ENCODE results near the gene SLC35E1. TPM values are rescaled to one million over a fixed set of nuclear protein-coding genes. Genes with fewer than 3 reads are reported as not detected.

Gene SLC35E1
- total RNA-seq, 1 experiment from 2014 or later, result 61.0 TPM

DNA sequence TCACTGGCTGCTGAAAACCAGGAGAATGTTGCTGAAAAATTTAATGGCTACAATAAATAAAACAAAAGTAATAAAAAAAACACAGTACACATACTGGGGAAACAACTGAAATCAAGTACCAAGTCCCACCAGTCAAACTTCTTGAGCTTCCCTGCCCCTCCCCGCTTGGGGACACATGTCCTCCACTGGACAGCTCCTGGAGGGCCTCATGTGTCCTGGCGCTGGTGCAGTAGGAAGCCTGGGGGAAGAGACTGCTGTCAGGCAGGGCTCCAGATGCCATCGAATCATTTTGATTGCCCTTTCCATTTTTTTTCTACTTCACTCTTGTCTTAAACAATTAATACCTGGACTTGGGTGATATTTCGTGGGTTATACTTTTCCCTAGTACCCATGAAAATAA lies 26.6 kb upstream of the SLC35E1 start:
- Histone ChIP-seq H4K20me1 (ENCODE audit: insufficient read depth) (peaks cover 96% of the 10 kb centered on the region), H3F3A (ENCODE audit: insufficient read depth, low read depth) (0 out of 2 replicates have a peak, but pooled peaks cover 5% of the 10 kb centered on the region), H3K27ac (no peak overlapping the region), H3K9me2 (ENCODE audit: insufficient read depth) (no peaks in the 10 kb centered on the region), H3K27me3 (ENCODE audit: insufficient read depth, low read depth) (no peaks in the 10 kb centered on the region), H3K4me3 (no peak overlapping the region), H3K9me3 (ENCODE audit: insufficient read depth, low read depth) (no peaks in the 10 kb centered on the region), H2AFZ (no peak overlapping the region), H3K4me1 (replicated peaks; ENCODE audit: insufficient read depth) (no peaks in the 10 kb centered on the region), H3K4me2 (no peak overlapping the region), H3K36me3 (ENCODE audit: low read depth) (no peaks in the 10 kb centered on the region), H3K79me2 (ENCODE audit: low read depth) (peaks cover 97% of the 10 kb centered on the region)
- ChIA-PET CTCF (no interaction called here), POLR2A (ENCODE audit: unreplicated experiment) (no interaction called here)
- intact Hi-C loops (cut with micrococcal nuclease; ENCODE audit: unreplicated experiment), result no loop called here
- no TSS peak for BruUV-seq (replicated peaks)
- TF ChIP-seq, protein P1, sequence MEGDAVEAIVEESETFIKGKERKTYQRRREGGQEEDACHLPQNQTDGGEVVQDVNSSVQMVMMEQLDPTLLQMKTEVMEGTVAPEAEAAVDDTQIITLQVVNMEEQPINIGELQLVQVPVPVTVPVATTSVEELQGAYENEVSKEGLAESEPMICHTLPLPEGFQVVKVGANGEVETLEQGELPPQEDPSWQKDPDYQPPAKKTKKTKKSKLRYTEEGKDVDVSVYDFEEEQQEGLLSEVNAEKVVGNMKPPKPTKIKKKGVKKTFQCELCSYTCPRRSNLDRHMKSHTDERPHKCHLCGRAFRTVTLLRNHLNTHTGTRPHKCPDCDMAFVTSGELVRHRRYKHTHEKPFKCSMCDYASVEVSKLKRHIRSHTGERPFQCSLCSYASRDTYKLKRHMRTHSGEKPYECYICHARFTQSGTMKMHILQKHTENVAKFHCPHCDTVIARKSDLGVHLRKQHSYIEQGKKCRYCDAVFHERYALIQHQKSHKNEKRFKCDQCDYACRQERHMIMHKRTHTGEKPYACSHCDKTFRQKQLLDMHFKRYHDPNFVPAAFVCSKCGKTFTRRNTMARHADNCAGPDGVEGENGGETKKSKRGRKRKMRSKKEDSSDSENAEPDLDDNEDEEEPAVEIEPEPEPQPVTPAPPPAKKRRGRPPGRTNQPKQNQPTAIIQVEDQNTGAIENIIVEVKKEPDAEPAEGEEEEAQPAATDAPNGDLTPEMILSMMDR (conservative IDR thresholded peaks at IDR 0.05), result no peak
- TF ChIP-seq EZH2 (IDR thresholded peaks at IDR 0.05; ENCODE audit: low read depth), result no peak
- DNase-seq, result no peak

DNA sequence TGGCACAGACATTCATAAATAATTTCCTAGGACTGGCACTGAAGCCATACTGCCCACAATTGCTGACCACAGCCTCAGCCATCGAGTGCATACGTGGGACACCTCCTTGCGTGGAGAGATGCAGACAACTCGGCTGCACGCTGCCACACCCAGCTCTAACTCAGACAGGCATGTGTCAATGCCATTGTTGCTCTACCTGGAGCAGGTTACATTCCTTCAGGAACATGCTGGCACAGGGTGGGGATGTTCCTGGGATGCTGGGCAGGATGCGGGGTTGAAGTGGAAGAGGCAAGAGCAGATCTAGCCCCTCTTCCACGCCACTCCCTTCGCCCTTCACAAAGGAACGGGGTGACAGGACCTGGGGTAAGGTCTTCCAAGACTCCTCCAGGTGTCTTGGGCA lies 24.2 kb upstream of the SLC35E1 start:
- no TSS peak for BruUV-seq (replicated peaks)
- H3K9me3 ChIP-seq (ENCODE audit: insufficient read depth, low read depth), result no peaks in the 10 kb centered on the region
- ChIA-PET POLR2A (ENCODE audit: unreplicated experiment) (no interaction called here), CTCF (no interaction called here)
- H4K20me1 ChIP-seq (ENCODE audit: insufficient read depth), result peaks cover 97% of the 10 kb centered on the region
- H3K4me1 ChIP-seq (replicated peaks; ENCODE audit: insufficient read depth), result no peaks in the 10 kb centered on the region
- intact Hi-C loops (cut with micrococcal nuclease; ENCODE audit: unreplicated experiment), result no loop called here
- H3K9me2 ChIP-seq (ENCODE audit: insufficient read depth), result no peaks in the 10 kb centered on the region
- no peak overlapping the region for H3K4me2 ChIP-seq
- peaks cover 98% of the 10 kb centered on the region for H3K79me2 ChIP-seq (ENCODE audit: low read depth)
- no peaks in the 10 kb centered on the region for H3K36me3 ChIP-seq (ENCODE audit: low read depth)
- H3K27ac ChIP-seq, result no peak overlapping the region
- no peak overlapping the region for H2AFZ ChIP-seq
- H3K27me3 ChIP-seq (ENCODE audit: insufficient read depth, low read depth), result no peaks in the 10 kb centered on the region
- DNase-seq, result no peak
- no peak overlapping the region for H3K4me3 ChIP-seq
- TF ChIP-seq EZH2 (IDR thresholded peaks at IDR 0.05; ENCODE audit: low read depth), result no peak
- TF ChIP-seq, protein P1 (conservative IDR thresholded peaks at IDR 0.05), result no peak
- H3F3A ChIP-seq (ENCODE audit: insufficient read depth, low read depth), result 0 out of 2 replicates have a peak, but pooled peaks cover 5% of the 10 kb centered on the region

DNA sequence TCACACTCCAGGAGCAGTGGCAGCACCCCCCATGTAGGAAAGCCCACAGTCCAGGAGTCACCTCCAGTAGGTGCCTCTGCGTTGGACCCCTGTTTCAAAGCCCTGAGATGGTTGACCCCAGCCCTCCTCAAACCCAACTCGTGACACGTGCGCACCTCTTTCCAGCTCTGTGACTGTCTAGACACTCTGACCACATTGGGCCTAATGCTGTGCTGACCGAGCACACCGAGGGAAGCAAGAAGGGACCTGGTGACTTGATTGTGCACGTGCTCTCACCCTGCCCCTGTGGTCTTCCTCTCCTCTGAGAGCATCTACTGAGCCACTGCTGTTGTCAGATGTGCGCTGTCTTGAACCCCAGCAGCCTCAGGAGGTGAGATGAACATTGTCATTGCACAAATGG lies 22.9 kb upstream of the SLC35E1 start:
- Histone ChIP-seq H4K20me1 (ENCODE audit: insufficient read depth) (peaks cover 95% of the 10 kb centered on the region), H3F3A (ENCODE audit: insufficient read depth, low read depth) (0 out of 2 replicates have a peak, but pooled peaks cover 5% of the 10 kb centered on the region), H3K4me2 (no peak overlapping the region), H3K79me2 (ENCODE audit: low read depth) (peaks cover 97% of the 10 kb centered on the region), H3K27me3 (ENCODE audit: insufficient read depth, low read depth) (no peaks in the 10 kb centered on the region), H2AFZ (no peak overlapping the region), H3K4me1 (replicated peaks; ENCODE audit: insufficient read depth) (no peaks in the 10 kb centered on the region), H3K36me3 (ENCODE audit: low read depth) (no peaks in the 10 kb centered on the region), H3K9me2 (ENCODE audit: insufficient read depth) (no peaks in the 10 kb centered on the region), H3K4me3 (no peak overlapping the region), H3K9me3 (ENCODE audit: insufficient read depth, low read depth) (no peaks in the 10 kb centered on the region), H3K27ac (no peak overlapping the region)
- CTCF ChIA-PET, result no interaction called here
- no peak for TF ChIP-seq EZH2 (IDR thresholded peaks at IDR 0.05; ENCODE audit: low read depth)
- TF ChIP-seq, protein P1 (conservative IDR thresholded peaks at IDR 0.05), result no peak
- intact Hi-C loops (cut with micrococcal nuclease; ENCODE audit: unreplicated experiment), result no loop called here
- no TSS peak for BruUV-seq (replicated peaks)
- no peak for DNase-seq
- POLR2A ChIA-PET (ENCODE audit: unreplicated experiment), result no interaction called here
